G401 (cell line): ENCODE measurements around the gene SMIM24. TPM values are rescaled to one million over a fixed set of nuclear protein-coding genes. Genes with fewer than 3 reads are reported as not detected.
"Not testable (repeated sequence)": the region's sequence is repeated elsewhere in the genome, so short reads cannot be mapped to it uniquely, and the experiment has no call there.

Experiments
- DNase-seq: peaks from one replicate; pipeline ENCODE4 v3.0.0-alpha.2; 2015; ENCODE audit warnings: low spot score
- in situ Hi-C: cut with HindIII; loops from 2 replicates; pipeline ENCODE4 v1.10.0; 2016; ENCODE audit warnings: low sequenced_read_pairs, mixed read lengths
- total RNA-seq: library from RNA; depleted of rRNA; stranded (reverse); fragments of >200 nt; shearing (Covaris generic); gene quantifications from 2 replicates; pipeline ENCODE4 v1.2.3, GENCODE V29; 2014; rRNA removed

The SMIM24 gene
- total RNA-seq, 1 experiment from 2014 or later, result 0.24 TPM

GRCh38 chr19:3443840-3444694, 36.3 kb downstream of the SMIM24 start:
- in situ Hi-C loops, result no loop called here
- peak; percentile 93 for DNase-seq

- DNase-seq, result no peak
- in situ Hi-C loops, result no loop called here
These were observed 37.7 kb downstream of the SMIM24 start for GRCh38 chr19:3442487-3443071.

- in situ Hi-C loops, result no loop called here
- DNase-seq, result no peak
These were observed 38.4 kb downstream of the SMIM24 start for GRCh38 chr19:3441986-3442329.

GRCh38 chr19:3441089-3441985, 39.0 kb downstream of the SMIM24 start:
- DNase-seq, result no peak
- in situ Hi-C loops, result no loop called here

GRCh38 chr19:3440082-3440481, 40.2 kb downstream of the SMIM24 start:
- in situ Hi-C loops, result no loop called here

GRCh38 chr19:3434630-3435553, 45.4 kb downstream of the SMIM24 start:
- peak; percentile 88 for DNase-seq
- in situ Hi-C loops, result no loop called here

More at GRCh38 chr19:3440082-3440481, 40.2 kb downstream of the SMIM24 start:
- DNase-seq, result no peak

GRCh38 chr19:3433805-3434540, 46.4 kb downstream of the SMIM24 start:
- no peak for DNase-seq
- in situ Hi-C loops, result no loop called here

- in situ Hi-C loops, result no loop called here
- DNase-seq, result no peak
These were observed 47.0 kb downstream of the SMIM24 start for GRCh38 chr19:3433313-3433712.

- in situ Hi-C loops, result no loop called here
- no peak for DNase-seq
These were observed 48.4 kb downstream of the SMIM24 start for GRCh38 chr19:3431760-3432397.

GRCh38 chr19:3430366-3430680, 50.0 kb downstream of the SMIM24 start:
- in situ Hi-C loops, result not testable (repeated sequence)

GRCh38 chr19:3426433-3426832, 53.9 kb downstream of the SMIM24 start:
- in situ Hi-C loops, result no loop called here
- no peak for DNase-seq

More at GRCh38 chr19:3430366-3430680, 50.0 kb downstream of the SMIM24 start:
- DNase-seq, result not testable (repeated sequence)

Other genes with a start within 250 kb of the SMIM24 start
- 3.2 and 8.9 TPM in 2 replicates for gene NFIC, start 113.9 kb downstream of the SMIM24 start, total RNA-seq
- not detected in 2 replicates for gene SMIM44, start 2.9 kb upstream of the SMIM24 start, total RNA-seq
- 53.9 and 64.8 TPM in 2 replicates for gene DOHH, start 20.1 kb upstream of the SMIM24 start, total RNA-seq
- 76.0 and 81.3 TPM in 2 replicates for gene FZR1, start 25.8 kb upstream of the SMIM24 start, total RNA-seq
- not detected in 2 replicates for gene TEKTIP1, start 58.6 kb upstream of the SMIM24 start, total RNA-seq
- 128 and 151 TPM in 2 replicates for gene MFSD12, start 77.1 kb upstream of the SMIM24 start, total RNA-seq
- gene HMG20B, start 92.4 kb upstream of the SMIM24 start, total RNA-seq, result 131 and 174 TPM in 2 replicates
- gene GIPC3, start 105.0 kb upstream of the SMIM24 start, total RNA-seq, result not detected in 2 replicates
- 7.7 and 9.7 TPM in 2 replicates for gene TBXA2R, start 126.3 kb upstream of the SMIM24 start, total RNA-seq
- gene CACTIN, start 146.3 kb upstream of the SMIM24 start, total RNA-seq, result 43.3 and 47.8 TPM in 2 replicates
- gene PIP5K1C, start 219.9 kb upstream of the SMIM24 start, total RNA-seq, result 5.3 and 13.0 TPM in 2 replicates
- 12.4 and 15.1 TPM in 2 replicates for gene TJP3, start 227.9 kb upstream of the SMIM24 start, total RNA-seq